Panc1 (cell line): ENCODE results near the gene CXCR6. TPM values are rescaled to one million over a fixed set of nuclear protein-coding genes. Genes with fewer than 3 reads are reported as not detected.

Experiments
- ATAC-seq: fragments of 200-7000 bp; cut with Tn5 transposase; 2 replicates; pipeline ENCODE4 v1.9.1; 2020; ENCODE audit warnings: mild to moderate bottlenecking, moderate library complexity
- BruUV-seq: library from RNA; stranded (reverse); fragments of 400-500 nt; replicated peaks from 2 replicates; lab custom pipeline; 2021; lab: Mats Ljungman, UMichigan
- CTCF ChIA-PET: fragments of 300-600 bp; sonication (Branson Sonifier 250); formaldehyde crosslinking; loops from one replicate; lab custom pipeline; 2022; ENCODE audit warnings: antibody characterized with exemption; lab: Charles Lee
- POLR2A ChIA-PET: fragments of 300-600 bp; sonication (Branson Sonifier 250); formaldehyde crosslinking; loops from one replicate; lab custom pipeline; 2022; ENCODE audit warnings: antibody characterized with exemption; lab: Charles Lee
- DNase-seq: peaks from one replicate; pipeline ENCODE4 v3.0.0-alpha.2; 2010; ENCODE audit warnings: low read depth, low spot score
- H3K27ac ChIP-seq: 2 replicates; pipeline ENCODE4 v1.5.1; 2011; ENCODE audit warnings: mild to moderate bottlenecking, low read length, inconsistent platforms
- H3K27me3 ChIP-seq: fragments of 200-500 bp; sonication (Bioruptor generic); 2 replicates; pipeline ENCODE4 v1.6.0; 2014; ENCODE audit warnings: low read length, inconsistent platforms; ENCODE audit not compliant: control insufficient read depth, insufficient read depth
- H3K36me3 ChIP-seq: fragments of 200-500 bp; sonication (Bioruptor generic); 2 replicates; pipeline ENCODE4 v1.5.1; 2014; ENCODE audit warnings: inconsistent platforms, mild to moderate bottlenecking, low read length, moderate library complexity; ENCODE audit not compliant: control insufficient read depth, insufficient read depth
- H3K4me1 ChIP-seq: 2 replicates; pipeline ENCODE4 v1.5.1; 2011; ENCODE audit warnings: inconsistent platforms, mild to moderate bottlenecking, low read length, moderate library complexity; ENCODE audit not compliant: control insufficient read depth, insufficient read depth
- H3K4me3 ChIP-seq, 2 experiments: 2 replicates each; pipeline ENCODE4 v1.5.1; 2011 to 2012; ENCODE audit warnings: low read depth in 2 of 2, low read length in 2 of 2, mild to moderate bottlenecking in 2 of 2, inconsistent platforms in 1 of 2, moderate library complexity in 1 of 2
- H3K9me3 ChIP-seq: fragments of 200-500 bp; sonication (Bioruptor generic); 2 replicates; pipeline ENCODE4 v1.5.1; 2014; ENCODE audit warnings: low read depth, mild to moderate bottlenecking, inconsistent platforms, low read length, moderate library complexity; ENCODE audit not compliant: control insufficient read depth, insufficient read depth
- POLR2AphosphoS5 ChIP-seq: IDR thresholded peaks from 2 replicates; pipeline ENCODE4 v1.6.1; 2012; ENCODE audit warnings: mild to moderate bottlenecking, low read depth, low read length, moderate library complexity
- REST ChIP-seq, 2 experiments: IDR thresholded peaks; 2 replicates each; pipeline ENCODE4 v1.6.1; 2011 to 2012; ENCODE audit warnings: low read depth in 2 of 2, control low read depth in 1 of 2, low read length in 1 of 2, mild to moderate bottlenecking in 1 of 2, moderate library complexity in 1 of 2; ENCODE audit not compliant: insufficient read depth in 1 of 2
- SIN3A ChIP-seq: IDR thresholded peaks from 2 replicates; pipeline ENCODE4 v1.6.1; 2012; ENCODE audit warnings: low read depth, mild to moderate bottlenecking, low read length, moderate library complexity, borderline replicate concordance; ENCODE audit not compliant: insufficient read depth
- TCF7L2 ChIP-seq: IDR thresholded peaks from 2 replicates; pipeline ENCODE4 v1.6.1; 2011; ENCODE audit warnings: mild to moderate bottlenecking, low read depth, low read length, inconsistent platforms
- in situ Hi-C: cut with HindIII; loops from 2 replicates; pipeline ENCODE4 v1.10.0; 2016; ENCODE audit warnings: low sequenced_read_pairs, low pct_unique_long_range_greater_than_20kb
- intact Hi-C: fragments of 100-400 bp; cut with micrococcal nuclease; formaldehyde crosslinking; loops from one replicate; pipeline ENCODE4 v1.10.0; 2022; ENCODE audit not compliant: unreplicated experiment
- total RNA-seq: library from RNA; stranded (reverse); gene quantifications from one replicate; pipeline ENCODE4 v1.2.1, GENCODE V29; 2021; ENCODE audit not compliant: unreplicated experiment
- TF ChIP-seq, protein P1 (sequence below): fragments of 450-650 bp; IDR thresholded peaks from 2 replicates; pipeline ENCODE4 v1.5.1; 2017; ENCODE audit warnings: mild to moderate bottlenecking

CXCR6 gene
- total RNA-seq, 1 experiment from 2014 or later: not detected

DNA sequence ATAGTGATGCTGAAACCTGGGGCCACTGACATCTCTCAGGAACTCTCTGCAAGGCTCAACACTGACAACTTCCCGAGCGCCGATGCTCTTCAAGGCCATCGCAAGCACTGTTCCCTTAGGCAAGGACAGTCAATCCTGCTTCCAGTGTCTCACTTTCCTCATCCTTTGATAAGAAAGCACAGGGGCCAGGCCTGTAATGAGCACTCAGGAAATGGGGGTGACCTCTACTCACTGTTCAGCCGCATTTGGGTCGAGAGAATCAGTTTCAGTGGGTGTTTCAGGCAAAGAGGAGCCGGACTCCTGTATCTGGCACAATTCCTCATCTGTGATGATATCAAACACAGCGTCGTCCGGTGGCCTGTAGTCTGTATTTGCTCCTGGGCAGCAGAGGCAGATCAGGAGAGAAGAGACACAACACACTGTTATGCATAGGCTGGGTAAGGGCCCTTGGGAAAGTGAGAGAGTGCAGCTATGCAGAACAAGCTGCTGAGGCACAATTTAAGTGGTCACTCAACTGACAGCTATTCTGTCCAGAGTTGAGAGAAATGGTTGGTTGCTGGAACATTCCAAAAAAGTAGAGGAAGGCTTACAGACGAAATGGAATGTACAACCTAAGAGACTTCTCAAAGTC lies 11.9 kb downstream of the CXCR6 start:
- H3K27me3 ChIP-seq: no peaks in the 10 kb centered on the region
- POLR2A ChIA-PET: no interaction called here
- TF ChIP-seq POLR2AphosphoS5: no peak
- TF ChIP-seq REST (IDR thresholded peaks at IDR 0.05; ENCODE audit: insufficient read depth in 1 of 2, low read depth in 2 of 2, low read length in 1 of 2): no peak
- TF ChIP-seq SIN3A: no peak
- no peak for TF ChIP-seq TCF7L2
- TF ChIP-seq, protein P1, sequence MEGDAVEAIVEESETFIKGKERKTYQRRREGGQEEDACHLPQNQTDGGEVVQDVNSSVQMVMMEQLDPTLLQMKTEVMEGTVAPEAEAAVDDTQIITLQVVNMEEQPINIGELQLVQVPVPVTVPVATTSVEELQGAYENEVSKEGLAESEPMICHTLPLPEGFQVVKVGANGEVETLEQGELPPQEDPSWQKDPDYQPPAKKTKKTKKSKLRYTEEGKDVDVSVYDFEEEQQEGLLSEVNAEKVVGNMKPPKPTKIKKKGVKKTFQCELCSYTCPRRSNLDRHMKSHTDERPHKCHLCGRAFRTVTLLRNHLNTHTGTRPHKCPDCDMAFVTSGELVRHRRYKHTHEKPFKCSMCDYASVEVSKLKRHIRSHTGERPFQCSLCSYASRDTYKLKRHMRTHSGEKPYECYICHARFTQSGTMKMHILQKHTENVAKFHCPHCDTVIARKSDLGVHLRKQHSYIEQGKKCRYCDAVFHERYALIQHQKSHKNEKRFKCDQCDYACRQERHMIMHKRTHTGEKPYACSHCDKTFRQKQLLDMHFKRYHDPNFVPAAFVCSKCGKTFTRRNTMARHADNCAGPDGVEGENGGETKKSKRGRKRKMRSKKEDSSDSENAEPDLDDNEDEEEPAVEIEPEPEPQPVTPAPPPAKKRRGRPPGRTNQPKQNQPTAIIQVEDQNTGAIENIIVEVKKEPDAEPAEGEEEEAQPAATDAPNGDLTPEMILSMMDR: no peak
- no peaks in the 10 kb centered on the region for H3K4me1 ChIP-seq
- no peaks in the 10 kb centered on the region for H3K9me3 ChIP-seq
- no TSS peak for BruUV-seq
- DNase-seq (no peak), ATAC-seq (no peak)
- CTCF ChIA-PET: no interaction called here
- no peak overlapping the region for H3K27ac ChIP-seq
- no peaks in the 10 kb centered on the region; the same call in 1 of the 2 replicates for H3K36me3 ChIP-seq
- no peak overlapping the region for H3K4me3 ChIP-seq
- intact Hi-C loops (no loop called here), in situ Hi-C loops (no loop called here)

GRCh38 chr3:45955706-45956105 lies 12.4 kb downstream of the CXCR6 start:
- Histone ChIP-seq H3K9me3 (no peaks in the 10 kb centered on the region), H3K4me3 (no peak overlapping the region), H3K4me1 (no peaks in the 10 kb centered on the region), H3K27ac (no peak overlapping the region), H3K36me3 (no peaks in the 10 kb centered on the region; the same call in 1 of the 2 replicates), H3K27me3 (no peaks in the 10 kb centered on the region)
- ATAC-seq (no peak), DNase-seq (no peak)
- ChIA-PET CTCF (no interaction called here), POLR2A (no interaction called here)
- in situ Hi-C loops (no loop called here), intact Hi-C loops (no loop called here)
- BruUV-seq: no TSS peak
- TF ChIP-seq, protein P1: no peak
- TF ChIP-seq TCF7L2: no peak
- no peak for TF ChIP-seq POLR2AphosphoS5
- TF ChIP-seq REST (IDR thresholded peaks at IDR 0.05; ENCODE audit: insufficient read depth in 1 of 2, low read depth in 2 of 2, low read length in 1 of 2): no peak
- no peak for TF ChIP-seq SIN3A
